ENCODE data around the gene SLC34A2.

The SLC34A2 gene

DNA sequence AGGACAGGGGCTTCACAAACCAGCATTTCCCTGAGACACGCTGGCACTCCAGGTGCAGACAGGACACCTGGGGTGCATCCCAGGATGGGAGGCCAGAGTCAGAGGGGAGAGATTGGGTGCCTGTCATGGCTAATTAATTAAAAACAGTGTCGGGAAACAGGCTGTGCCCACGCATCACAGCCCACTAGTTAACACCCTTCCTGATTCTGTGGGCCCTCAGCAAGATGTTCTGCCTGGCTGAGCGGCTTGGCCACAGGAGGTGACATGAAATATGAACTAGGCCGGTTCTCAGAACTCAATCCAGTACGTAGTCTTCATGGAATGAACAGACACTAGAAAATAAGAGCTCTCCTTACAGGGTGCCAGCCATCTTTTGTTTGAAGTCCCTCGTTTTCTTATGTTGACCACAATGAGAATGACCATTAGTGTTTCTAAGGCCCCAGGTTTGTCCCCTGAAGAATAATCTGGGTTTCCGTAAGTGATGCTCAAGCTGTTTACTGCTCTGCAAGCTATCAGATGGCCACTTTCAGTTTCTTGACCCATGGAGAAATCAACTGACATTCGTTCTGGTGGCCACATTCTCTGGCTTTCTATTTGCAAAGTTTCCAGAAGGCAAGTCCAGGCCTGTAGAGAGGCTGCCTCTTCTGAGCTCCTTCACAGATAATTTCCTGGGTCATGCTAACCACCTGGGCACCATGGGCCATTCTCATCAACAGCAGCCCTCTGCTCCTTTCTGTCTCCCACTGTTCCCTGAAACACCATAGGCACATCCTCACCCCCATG is 72.3 kb downstream of the SLC34A2 start:
- no peak for DNase-seq
